Stimulated activated naive CD8-positive, alpha-beta T cell treated with anti-CD3 and anti-CD28 coated beads, Interleukin-15, amount 100 ng/mL, for 72 hours (primary cell): ENCODE measurements around the gene C1orf141.

Source experiments
- ATAC-seq: fragments of 150-1000 bp; cut with Tn5 transposase; 2 replicates; pipeline ENCODE4 v1.10.0; 2021; ENCODE audit warnings: mild to moderate bottlenecking, moderate library complexity
- DNase-seq, 2 donors: peaks; one replicate each; pipeline ENCODE4 v3.0.0; 2021 to 2022
- H3K27ac Mint-ChIP-seq, 2 donors: one replicate each; pipeline ENCODE4 v1.8.0; 2022; ENCODE audit warnings: mild to moderate bottlenecking in 2 of 2, mixed read lengths in 2 of 2, moderate library complexity in 2 of 2
- H3K27me3 Mint-ChIP-seq: one replicate; pipeline ENCODE4 v1.8.0; 2022; ENCODE audit warnings: mixed read lengths
- H3K4me1 Mint-ChIP-seq: one replicate; pipeline ENCODE4 v1.8.0; 2022; ENCODE audit warnings: mild to moderate bottlenecking, mixed read lengths
- H3K4me3 Mint-ChIP-seq, 2 donors: one replicate each; pipeline ENCODE4 v1.8.0; 2022; ENCODE audit warnings: mild to moderate bottlenecking in 2 of 2, mixed read lengths in 2 of 2, moderate library complexity in 1 of 2
- H3K9me3 Mint-ChIP-seq, 2 donors: one replicate each; pipeline ENCODE4 v1.8.0; 2022; ENCODE audit warnings: mixed read lengths in 2 of 2

The C1orf141 gene

GRCh38 chr1:67126111-67126746, 8.5 kb downstream of the C1orf141 start:
- ATAC-seq, result no peak
- no peak for DNase-seq
- Mint-ChIP-seq H3K9me3 (no peaks in the 10 kb centered on the region), H3K4me3 (no peak overlapping the region), H3K27me3 (no peaks in the 10 kb centered on the region), H3K27ac (no peak overlapping the region), H3K4me1 (peaks cover 7% of the 10 kb centered on the region)

- Mint-ChIP-seq H3K4me3 (no peak overlapping the region), H3K4me1 (peaks cover 7% of the 10 kb centered on the region), H3K27me3 (no peaks in the 10 kb centered on the region), H3K27ac (peak overlapping the region in 1 of 2 donors; percentile 33), H3K9me3 (peaks cover 0 to 7% of the 10 kb centered on the region in 2 donors)
- ATAC-seq, result no peak
- no peak for DNase-seq
Observed at GRCh38 chr1:67124455-67124854, 10.3 kb downstream of the C1orf141 start.

GRCh38 chr1:67120855-67121619, 13.7 kb downstream of the C1orf141 start:
- ATAC-seq, result no peak
- Mint-ChIP-seq H3K9me3 (peaks cover 0 to 12% of the 10 kb centered on the region in 2 donors), H3K4me1 (peaks cover 8% of the 10 kb centered on the region), H3K27ac (no peak overlapping the region), H3K27me3 (no peaks in the 10 kb centered on the region), H3K4me3 (no peak overlapping the region)
- DNase-seq, result no peak

- peaks cover 5% of the 10 kb centered on the region for H3K4me1 Mint-ChIP-seq
- H3K9me3 Mint-ChIP-seq, result peaks cover 0 to 16% of the 10 kb centered on the region in 2 donors
- no peak overlapping the region for H3K27ac Mint-ChIP-seq
- no peak overlapping the region for H3K4me3 Mint-ChIP-seq
- DNase-seq (no peak), ATAC-seq (no peak)
- no peaks in the 10 kb centered on the region for H3K27me3 Mint-ChIP-seq
Observed at GRCh38 chr1:67118646-67119045, 16.1 kb downstream of the C1orf141 start.

- Mint-ChIP-seq H3K9me3 (peaks cover 0 to 16% of the 10 kb centered on the region in 2 donors), H3K4me3 (no peak overlapping the region), H3K27me3 (no peaks in the 10 kb centered on the region), H3K4me1 (peaks cover 5% of the 10 kb centered on the region), H3K27ac (no peak overlapping the region)
- ATAC-seq (no peak), DNase-seq (no peak)
Observed at GRCh38 chr1:67118191-67118590, 16.6 kb downstream of the C1orf141 start.

GRCh38 chr1:67114162-67114561, 20.6 kb downstream of the C1orf141 start:
- H3K27ac Mint-ChIP-seq, result no peak overlapping the region
- DNase-seq (no peak), ATAC-seq (no peak)
- H3K27me3 Mint-ChIP-seq, result no peaks in the 10 kb centered on the region
- peaks cover 0 to 8% of the 10 kb centered on the region in 2 donors for H3K9me3 Mint-ChIP-seq
- peaks cover 5% of the 10 kb centered on the region for H3K4me1 Mint-ChIP-seq
- no peak overlapping the region for H3K4me3 Mint-ChIP-seq

- H3K4me1 Mint-ChIP-seq, result no peaks in the 10 kb centered on the region
- H3K27me3 Mint-ChIP-seq, result no peaks in the 10 kb centered on the region
- no peak overlapping the region for H3K4me3 Mint-ChIP-seq
- H3K27ac Mint-ChIP-seq, result no peak overlapping the region
- no peak for DNase-seq
- ATAC-seq, result no peak
- H3K9me3 Mint-ChIP-seq, result peaks cover 0 to 4% of the 10 kb centered on the region in 2 donors
Observed at GRCh38 chr1:67110352-67110751, 24.4 kb downstream of the C1orf141 start.

- Mint-ChIP-seq H3K9me3 (no peaks in the 10 kb centered on the region), H3K27ac (no peak overlapping the region), H3K4me1 (no peaks in the 10 kb centered on the region), H3K27me3 (no peaks in the 10 kb centered on the region), H3K4me3 (no peak overlapping the region)
- no peak for ATAC-seq
- DNase-seq, result no peak
Observed at GRCh38 chr1:67105508-67105907, 29.3 kb downstream of the C1orf141 start.

GRCh38 chr1:67103548-67103947, 31.2 kb downstream of the C1orf141 start:
- no peaks in the 10 kb centered on the region for H3K4me1 Mint-ChIP-seq
- DNase-seq, result no peak

GRCh38 chr1:67100833-67101232, 33.9 kb downstream of the C1orf141 start:
- ATAC-seq (no peak), DNase-seq (no peak)
- no peaks in the 10 kb centered on the region for H3K4me1 Mint-ChIP-seq
- H3K27ac Mint-ChIP-seq, result no peak overlapping the region
- H3K4me3 Mint-ChIP-seq, result no peak overlapping the region
- no peaks in the 10 kb centered on the region for H3K9me3 Mint-ChIP-seq
- H3K27me3 Mint-ChIP-seq, result no peaks in the 10 kb centered on the region

More at GRCh38 chr1:67103548-67103947, 31.2 kb downstream of the C1orf141 start:
- H3K4me3 Mint-ChIP-seq, result no peak overlapping the region
- H3K27ac Mint-ChIP-seq, result no peak overlapping the region
- H3K9me3 Mint-ChIP-seq, result no peaks in the 10 kb centered on the region
- ATAC-seq, result no peak
- no peaks in the 10 kb centered on the region for H3K27me3 Mint-ChIP-seq

GRCh38 chr1:67097305-67097704, 37.5 kb downstream of the C1orf141 start:
- no peaks in the 10 kb centered on the region for H3K9me3 Mint-ChIP-seq
- DNase-seq (no peak), ATAC-seq (no peak)
- no peak overlapping the region for H3K27ac Mint-ChIP-seq
- H3K4me3 Mint-ChIP-seq, result no peak overlapping the region
- H3K27me3 Mint-ChIP-seq, result no peaks in the 10 kb centered on the region
- no peaks in the 10 kb centered on the region for H3K4me1 Mint-ChIP-seq

GRCh38 chr1:67094191-67094590, 40.6 kb downstream of the C1orf141 start:
- Mint-ChIP-seq H3K27ac (no peak overlapping the region), H3K4me3 (no peak overlapping the region), H3K27me3 (no peaks in the 10 kb centered on the region), H3K4me1 (no peaks in the 10 kb centered on the region), H3K9me3 (no peaks in the 10 kb centered on the region)
- no peak for DNase-seq
- no peak for ATAC-seq

- Mint-ChIP-seq H3K4me3 (no peak overlapping the region), H3K9me3 (no peaks in the 10 kb centered on the region), H3K4me1 (no peaks in the 10 kb centered on the region), H3K27me3 (no peaks in the 10 kb centered on the region), H3K27ac (no peak overlapping the region)
- DNase-seq (no peak), ATAC-seq (no peak)
Observed at GRCh38 chr1:67089685-67090208, 45.0 kb downstream of the C1orf141 start.

GRCh38 chr1:67088440-67088839, 46.3 kb downstream of the C1orf141 start:
- Mint-ChIP-seq H3K9me3 (no peaks in the 10 kb centered on the region), H3K27ac (no peak overlapping the region), H3K27me3 (no peaks in the 10 kb centered on the region), H3K4me3 (no peak overlapping the region), H3K4me1 (no peaks in the 10 kb centered on the region)
- DNase-seq (no peak), ATAC-seq (no peak)

GRCh38 chr1:67085326-67085725, 49.4 kb downstream of the C1orf141 start:
- Mint-ChIP-seq H3K27me3 (no peaks in the 10 kb centered on the region), H3K4me1 (no peaks in the 10 kb centered on the region), H3K9me3 (no peaks in the 10 kb centered on the region), H3K27ac (no peak overlapping the region), H3K4me3 (no peak overlapping the region)
- DNase-seq, result no peak
- ATAC-seq, result no peak

- ATAC-seq (no peak), DNase-seq (no peak)
- H3K27me3 Mint-ChIP-seq, result no peaks in the 10 kb centered on the region
- no peaks in the 10 kb centered on the region for H3K9me3 Mint-ChIP-seq
- H3K27ac Mint-ChIP-seq, result no peak overlapping the region
- H3K4me1 Mint-ChIP-seq, result no peaks in the 10 kb centered on the region
- H3K4me3 Mint-ChIP-seq, result no peak overlapping the region
Observed at GRCh38 chr1:67084765-67085318, 49.9 kb downstream of the C1orf141 start.
